Trophoblast cell (in vitro differentiated cells and primary cell): Measurements from ENCODE around the gene F7.

Experiments used
- DNase-seq, 2 donors: peaks; one replicate each; pipeline ENCODE4 v3.0.0-alpha.2; 2016
- H2AFZ ChIP-seq: 2 replicates; pipeline ENCODE4 v1.6.1; 2013; ENCODE audit warnings: low read length, moderate library complexity, mild to moderate bottlenecking; ENCODE audit not compliant: insufficient read depth, poor library complexity
- H2AK5ac ChIP-seq: 2 replicates; pipeline ENCODE4 v1.6.1; 2013; ENCODE audit warnings: mild to moderate bottlenecking, low read length
- H2BK120ac ChIP-seq: 2 replicates; pipeline ENCODE4 v1.6.1; 2013; ENCODE audit warnings: low read length, mild to moderate bottlenecking, moderate library complexity; ENCODE audit not compliant: insufficient read depth, poor library complexity
- H2BK12ac ChIP-seq: 2 replicates; pipeline ENCODE4 v1.6.1; 2013; ENCODE audit warnings: mild to moderate bottlenecking, low read length, moderate library complexity
- H2BK5ac ChIP-seq: 2 replicates; pipeline ENCODE4 v1.6.1; 2013; ENCODE audit warnings: low read length, low read depth, moderate library complexity, mild to moderate bottlenecking; ENCODE audit not compliant: poor library complexity
- H3K14ac ChIP-seq: 2 replicates; pipeline ENCODE4 v1.6.1; 2013; ENCODE audit warnings: mild to moderate bottlenecking, low read length
- H3K18ac ChIP-seq: 2 replicates; pipeline ENCODE4 v1.6.1; 2013; ENCODE audit warnings: mild to moderate bottlenecking, low read length
- H3K23ac ChIP-seq: 2 replicates; pipeline ENCODE4 v1.6.1; 2013; ENCODE audit warnings: low read length
- H3K27ac ChIP-seq: 2 replicates; pipeline ENCODE4 v1.5.1; 2013; ENCODE audit warnings: low read depth, mild to moderate bottlenecking, inconsistent platforms, low read length, moderate library complexity
- H3K27me3 ChIP-seq: 2 replicates; pipeline ENCODE4 v1.6.1; 2013; ENCODE audit warnings: inconsistent platforms, mild to moderate bottlenecking, low read length, moderate library complexity; ENCODE audit not compliant: insufficient read depth
- H3K36me3 ChIP-seq, 2 experiments: 1 replicate in 1 of 2; 2 replicates in 1 of 2; pipeline ENCODE4 v1.6.1; 2013; ENCODE audit warnings: low read length in 2 of 2, mild to moderate bottlenecking in 2 of 2, moderate library complexity in 1 of 2; ENCODE audit not compliant: insufficient read depth in 2 of 2, control insufficient read depth in 1 of 2
- H3K4ac ChIP-seq: 2 replicates; pipeline ENCODE4 v1.6.1; 2013; ENCODE audit warnings: low read depth, mild to moderate bottlenecking, low read length, moderate library complexity
- H3K4me1 ChIP-seq, 2 experiments: 1 replicate in 1 of 2; 2 replicates in 1 of 2; pipeline ENCODE4 v1.6.1; 2013; ENCODE audit warnings: low read length in 2 of 2, mild to moderate bottlenecking in 2 of 2, moderate library complexity in 1 of 2; ENCODE audit not compliant: insufficient read depth in 2 of 2, control insufficient read depth in 1 of 2
- H3K4me2 ChIP-seq: 2 replicates; pipeline ENCODE4 v1.6.1; 2013; ENCODE audit warnings: inconsistent platforms, mild to moderate bottlenecking, low read length, moderate library complexity
- H3K4me3 ChIP-seq: 2 replicates; pipeline ENCODE4 v1.5.1; 2013; ENCODE audit warnings: mild to moderate bottlenecking, low read depth, low read length, inconsistent platforms
- H3K79me1 ChIP-seq: one replicate; pipeline ENCODE4 v1.6.1; 2013; ENCODE audit warnings: low read length
- H3K79me2 ChIP-seq: 2 replicates; pipeline ENCODE4 v1.6.1; 2013; ENCODE audit warnings: low read length, mild to moderate bottlenecking; ENCODE audit not compliant: control insufficient read depth, insufficient read depth, poor library complexity
- H3K9ac ChIP-seq: 2 replicates; pipeline ENCODE4 v1.6.1; 2013; ENCODE audit warnings: mild to moderate bottlenecking, low read length
- H3K9me3 ChIP-seq: 2 replicates; pipeline ENCODE4 v1.6.1; 2013; ENCODE audit warnings: low read depth, mild to moderate bottlenecking, control low read depth, inconsistent platforms, low read length; ENCODE audit not compliant: insufficient read depth
- H4K12ac ChIP-seq: 2 replicates; pipeline ENCODE4 v1.6.1; 2013; ENCODE audit warnings: low read depth, mild to moderate bottlenecking, low read length, moderate library complexity
- H4K8ac ChIP-seq: 2 replicates; pipeline ENCODE4 v1.6.1; 2013; ENCODE audit warnings: low read depth, mild to moderate bottlenecking, low read length, moderate library complexity
- H4K91ac ChIP-seq: one replicate; pipeline ENCODE4 v1.6.1; 2013; ENCODE audit warnings: low read depth, mild to moderate bottlenecking, low read length, moderate library complexity
- WGBS: extraction: QIAGEN DNeasy Blood & Tissue Kit; methylation state at CpG from one replicate; pipeline ENCODE4 v1.1.7; 2013; ENCODE audit warnings: missing lambda C conversion rate; ENCODE audit not compliant: insufficient read length, insufficient coverage; ENCODE audit errors: extremely low coverage; 5-methylcytosine and 5-hydroxymethylcytosine counted together

F7 gene

DNA sequence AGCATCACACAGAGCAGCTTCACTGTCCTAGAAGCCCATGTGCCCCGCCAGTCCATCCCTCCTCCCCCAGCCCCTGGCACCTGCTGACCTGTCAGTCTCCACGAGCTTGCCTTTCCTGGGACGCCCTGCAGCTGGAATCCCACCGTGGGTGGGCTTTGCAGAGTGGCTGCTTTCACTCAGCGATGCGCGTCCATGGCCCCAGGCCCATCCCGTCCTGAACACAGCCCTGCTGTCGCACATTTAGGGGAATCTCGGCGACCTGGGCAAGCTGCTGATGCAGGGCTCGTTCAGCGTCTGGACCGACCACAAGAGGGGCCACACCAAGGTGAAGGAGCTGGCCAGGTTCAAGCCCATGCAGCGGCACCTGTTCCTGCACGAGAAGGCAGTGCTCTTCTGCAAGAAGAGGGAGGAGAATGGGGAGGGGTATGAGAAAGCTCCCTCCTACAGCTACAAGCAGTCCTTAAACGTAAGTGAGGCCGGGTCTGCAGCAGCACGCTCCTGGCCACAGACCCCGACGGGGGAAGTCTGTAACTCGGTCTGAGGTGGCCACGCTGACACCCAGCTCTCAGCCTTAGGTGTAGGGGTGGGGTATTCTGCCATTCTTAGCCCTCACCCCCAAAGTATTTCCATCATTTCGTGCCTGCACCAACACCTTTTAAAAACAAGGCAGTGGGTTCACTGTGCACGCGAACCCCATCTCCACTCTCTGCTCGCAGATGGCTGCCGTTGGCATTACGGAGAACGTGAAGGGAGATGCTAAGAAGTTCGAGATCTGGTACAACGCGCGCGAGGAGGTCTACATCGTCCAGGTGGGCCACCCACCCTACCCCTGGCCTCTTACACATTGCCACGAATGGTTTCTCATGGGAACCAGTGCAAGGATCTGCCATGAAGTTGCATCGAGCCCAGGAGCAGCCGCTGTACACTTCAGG is 18.3 kb upstream of the F7 start:
- Histone ChIP-seq H3K27ac (no peak overlapping the region), H4K8ac (no peak overlapping the region), H3K27me3 (no peaks in the 10 kb centered on the region), H2AFZ (no peak overlapping the region), H2AK5ac (no peak overlapping the region), H3K23ac (no peak overlapping the region), H3K9me3 (no peaks in the 10 kb centered on the region), H3K79me2 (no peaks in the 10 kb centered on the region), H3K79me1 (no peaks in the 10 kb centered on the region), H2BK12ac (no peak overlapping the region), H3K4me2 (no peak overlapping the region), H2BK120ac (no peak overlapping the region), H3K4ac (no peak overlapping the region), H3K14ac (no peak overlapping the region), H3K4me3 (peak overlapping the region; percentile 41), H4K91ac (no peak overlapping the region), H3K36me3 (no peaks in the 10 kb centered on the region), H3K4me1 (no peaks in the 10 kb centered on the region), H3K18ac (no peak overlapping the region), H3K9ac (no peak overlapping the region), H4K12ac (no peak overlapping the region), H2BK5ac (no peak overlapping the region)
- WGBS, result no CpG with 5 or more reads among the region's 39 CpGs
- no peak for DNase-seq

DNA sequence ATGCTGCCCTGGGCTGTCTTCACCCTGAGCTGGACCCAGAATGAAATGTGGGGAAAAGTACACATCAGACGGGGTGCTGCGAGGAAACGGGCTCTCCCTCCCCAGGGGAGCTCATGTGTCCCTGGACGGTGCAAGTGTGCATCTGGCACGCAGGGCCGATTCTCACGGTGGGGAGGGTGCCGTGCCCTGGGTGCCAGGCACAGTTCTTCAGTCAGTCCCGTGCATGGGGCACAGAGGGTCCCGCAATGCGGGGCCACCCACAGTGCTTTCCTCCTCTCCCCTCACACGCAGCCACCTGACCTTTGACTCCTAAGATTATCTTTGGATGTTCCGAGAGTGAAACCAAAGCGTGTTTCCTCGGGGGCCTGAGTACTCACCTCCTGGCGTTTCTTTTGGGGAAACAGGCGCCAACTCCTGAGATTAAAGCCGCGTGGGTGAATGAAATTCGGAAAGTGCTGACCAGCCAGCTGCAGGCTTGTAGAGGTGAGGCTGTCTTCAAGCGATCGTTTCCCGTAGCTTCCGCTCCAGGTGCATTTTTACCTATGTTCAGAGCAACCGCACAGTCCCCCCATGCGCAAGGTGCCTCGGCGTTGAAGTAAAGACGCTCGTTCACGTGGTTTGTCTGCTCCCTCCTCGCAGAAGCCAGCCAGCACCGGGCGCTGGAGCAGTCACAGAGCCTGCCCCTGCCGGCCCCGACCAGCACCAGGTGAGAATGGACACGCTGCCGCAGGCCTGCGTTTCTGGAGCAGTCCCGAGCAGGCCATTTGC is 17.5 kb upstream of the F7 start:
- H3K79me1 ChIP-seq, result no peaks in the 10 kb centered on the region
- H3K4me2 ChIP-seq, result no peak overlapping the region
- H2BK120ac ChIP-seq, result no peak overlapping the region
- H3K27me3 ChIP-seq, result no peaks in the 10 kb centered on the region
- no peak overlapping the region for H4K12ac ChIP-seq
- H3K4ac ChIP-seq, result no peak overlapping the region
- H2AK5ac ChIP-seq, result no peak overlapping the region
- H3K23ac ChIP-seq, result no peak overlapping the region
- DNase-seq, result no peak
- H4K91ac ChIP-seq, result no peak overlapping the region
- no peak overlapping the region for H3K4me3 ChIP-seq
- H3K27ac ChIP-seq, result no peak overlapping the region
- H3K79me2 ChIP-seq, result no peaks in the 10 kb centered on the region
- no peaks in the 10 kb centered on the region for H3K9me3 ChIP-seq
- no peaks in the 10 kb centered on the region for H3K4me1 ChIP-seq
- H4K8ac ChIP-seq, result no peak overlapping the region
- no peak overlapping the region for H2BK12ac ChIP-seq
- H3K18ac ChIP-seq, result no peak overlapping the region
- no CpG with 5 or more reads among the region's 40 CpGs for WGBS
- H2BK5ac ChIP-seq, result no peak overlapping the region
- no peak overlapping the region for H3K14ac ChIP-seq
- H3K36me3 ChIP-seq, result no peaks in the 10 kb centered on the region
- H3K9ac ChIP-seq, result no peak overlapping the region
- H2AFZ ChIP-seq, result no peak overlapping the region

DNA sequence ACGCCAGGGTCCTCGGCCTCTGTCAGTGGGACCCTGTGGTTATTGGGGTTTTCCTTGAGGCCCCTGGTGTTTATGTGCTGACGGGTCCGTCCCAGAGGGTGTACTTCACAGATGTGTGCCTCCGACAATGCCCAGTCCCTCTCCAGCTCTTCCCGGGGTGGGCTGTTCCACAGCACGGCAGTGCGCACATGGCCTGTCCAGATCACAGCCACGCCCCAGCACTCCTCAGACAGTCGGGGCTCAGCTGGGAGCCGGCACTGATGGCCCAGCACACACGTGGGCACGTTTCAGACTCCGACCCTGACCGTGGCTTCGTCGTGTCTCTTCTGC is 16.9 kb upstream of the F7 start:
- no peaks in the 10 kb centered on the region for H3K36me3 ChIP-seq

DNA sequence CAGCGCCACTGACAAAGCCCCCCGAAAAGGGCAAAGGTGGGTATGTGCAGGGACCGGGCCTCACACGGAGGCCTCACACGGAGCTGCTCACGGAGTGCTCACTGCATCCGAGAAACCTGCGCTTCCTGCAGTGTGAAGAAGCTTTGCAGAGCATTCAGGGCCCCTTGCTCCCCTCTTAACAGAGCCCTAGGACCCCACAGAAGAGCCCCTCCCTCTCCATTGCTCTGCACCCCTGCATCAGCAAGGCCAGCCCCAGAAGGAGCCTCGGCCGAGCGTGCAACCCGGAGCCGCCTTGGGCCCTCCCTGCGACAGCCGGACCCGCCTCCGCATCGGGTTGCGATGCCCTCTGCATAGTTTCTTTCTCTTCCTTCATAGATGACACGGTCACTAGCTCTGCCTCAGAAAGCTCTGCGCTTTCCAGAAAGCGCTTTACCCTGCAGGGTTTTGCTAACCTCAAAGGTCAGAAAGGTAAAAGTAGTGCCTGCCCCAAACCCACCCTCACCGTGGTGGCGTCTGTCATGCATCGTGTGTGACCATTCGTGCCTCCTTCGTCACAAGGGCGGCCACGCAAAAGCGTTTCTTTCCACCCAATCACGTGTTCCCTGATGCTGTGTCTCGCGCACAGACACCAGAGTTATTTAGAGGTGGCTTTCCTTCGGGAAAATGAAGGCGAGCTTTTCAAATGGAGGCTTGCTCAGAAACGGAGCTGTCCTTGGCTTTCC is 15.7 kb upstream of the F7 start:
- Histone ChIP-seq H3K27ac (no peak overlapping the region), H3K4me3 (no peak overlapping the region), H4K91ac (no peak overlapping the region), H4K12ac (no peak overlapping the region), H3K9ac (no peak overlapping the region), H3K4me1 (no peaks in the 10 kb centered on the region), H3K4me2 (no peak overlapping the region), H3K9me3 (no peaks in the 10 kb centered on the region), H2BK120ac (no peak overlapping the region), H3K79me2 (no peaks in the 10 kb centered on the region), H2AFZ (no peak overlapping the region), H2AK5ac (no peak overlapping the region), H3K4ac (no peak overlapping the region), H2BK5ac (no peak overlapping the region), H3K79me1 (no peaks in the 10 kb centered on the region), H3K23ac (no peak overlapping the region), H3K18ac (no peak overlapping the region), H4K8ac (no peak overlapping the region), H3K14ac (no peak overlapping the region), H2BK12ac (no peak overlapping the region), H3K27me3 (no peaks in the 10 kb centered on the region), H3K36me3 (no peaks in the 10 kb centered on the region)
- no peak for DNase-seq
- WGBS, result no CpG with 5 or more reads among the region's 36 CpGs

More for the DNA sequence above, 16.9 kb upstream of the F7 start:
- Histone ChIP-seq H3K9ac (no peak overlapping the region), H3K4ac (no peak overlapping the region), H3K27me3 (no peaks in the 10 kb centered on the region), H2BK5ac (no peak overlapping the region), H3K23ac (no peak overlapping the region), H3K9me3 (no peaks in the 10 kb centered on the region), H4K12ac (no peak overlapping the region), H2BK12ac (no peak overlapping the region), H3K27ac (no peak overlapping the region), H3K4me2 (no peak overlapping the region), H2AFZ (no peak overlapping the region), H2AK5ac (no peak overlapping the region), H3K79me2 (no peaks in the 10 kb centered on the region), H3K18ac (no peak overlapping the region), H4K91ac (no peak overlapping the region), H4K8ac (no peak overlapping the region), H3K4me3 (no peak overlapping the region), H2BK120ac (no peak overlapping the region), H3K79me1 (no peaks in the 10 kb centered on the region), H3K14ac (no peak overlapping the region), H3K4me1 (no peaks in the 10 kb centered on the region)
- WGBS, result no CpG with 5 or more reads among the region's 17 CpGs
- DNase-seq, result no peak
